GM12878 (cell line): Measurements from ENCODE around the gene SLC9C1. TPM values are rescaled to one million over a fixed set of nuclear protein-coding genes. Genes with fewer than 3 reads are reported as not detected.
A peak's percentile ranks its signal among the peaks of the same experiment; 100 is the strongest.

Experiments used
- ASH2L ChIP-seq: fragments of 300-600, 200-600 bp; sonication (generic); IDR thresholded peaks from 2 replicates; pipeline ENCODE4 v1.6.1; 2017; ENCODE audit warnings: low read depth, mild to moderate bottlenecking, borderline replicate concordance
- ATF3 ChIP-seq: IDR thresholded peaks from 2 replicates; pipeline ENCODE4 v1.6.1; 2011; ENCODE audit warnings: low read depth, mild to moderate bottlenecking, low read length, moderate library complexity, borderline replicate concordance; ENCODE audit errors: extremely low read depth
- BRCA1 ChIP-seq: IDR thresholded peaks from 2 replicates; pipeline ENCODE4 v1.6.1; 2011; ENCODE audit warnings: low read depth, low read length, improper control_type of control experiment
- CHD1 ChIP-seq: IDR thresholded peaks from 2 replicates; pipeline ENCODE4 v1.6.1; 2012; ENCODE audit warnings: low read depth, low read length, improper control_type of control experiment
- EZH2 ChIP-seq: IDR thresholded peaks from 2 replicates; pipeline ENCODE4 v1.6.1; 2012; ENCODE audit warnings: low read depth, mild to moderate bottlenecking, control low read depth, inconsistent platforms, low read length, borderline replicate concordance; ENCODE audit not compliant: control insufficient read depth
- HDAC6 ChIP-seq: fragments of 200-600 bp; sonication (generic); IDR thresholded peaks from one replicate; pipeline ENCODE4 v1.8.0; 2017; ENCODE audit warnings: antibody characterized with exemption; ENCODE audit not compliant: unreplicated experiment
- IRF4 ChIP-seq: IDR thresholded peaks from 2 replicates; pipeline ENCODE4 v1.6.1; 2011; ENCODE audit warnings: low read depth, low read length
- MLLT1 ChIP-seq: fragments of 450-650 bp; IDR thresholded peaks from 2 replicates; pipeline ENCODE4 v1.6.1; 2016; ENCODE audit warnings: mild to moderate bottlenecking
- MTA3 ChIP-seq: IDR thresholded peaks from 2 replicates; pipeline ENCODE4 v1.6.1; 2012; ENCODE audit warnings: low read length, inconsistent platforms, borderline replicate concordance
- NBN ChIP-seq: fragments of 450-650 bp; IDR thresholded peaks from 2 replicates; pipeline ENCODE4 v1.6.1; 2016
- PKNOX1 ChIP-seq: fragments of 450-650 bp; IDR thresholded peaks from 2 replicates; pipeline ENCODE4 v1.6.1; 2016; ENCODE audit warnings: mild to moderate bottlenecking
- RAD21 ChIP-seq: IDR thresholded peaks from 2 replicates; pipeline ENCODE4 v1.6.1; 2011; ENCODE audit warnings: mild to moderate bottlenecking, low read depth, low read length, moderate library complexity; ENCODE audit not compliant: insufficient read depth
- RELB ChIP-seq: fragments of 450-650 bp; IDR thresholded peaks from 2 replicates; pipeline ENCODE4 v1.6.1; 2017; ENCODE audit warnings: low read depth, mild to moderate bottlenecking, moderate library complexity
- SUPT20H ChIP-seq: IDR thresholded peaks from 2 replicates; pipeline ENCODE4 v1.6.1; 2011; ENCODE audit warnings: low read depth, mild to moderate bottlenecking, low read length, moderate library complexity, borderline replicate concordance; ENCODE audit not compliant: control insufficient read depth
- YY1 ChIP-seq: IDR thresholded peaks from 2 replicates; pipeline ENCODE4 v1.6.1; 2011; ENCODE audit warnings: low read depth, mild to moderate bottlenecking, low read length
- ZNF592 ChIP-seq: fragments of 450-650 bp; IDR thresholded peaks from 2 replicates; pipeline ENCODE4 v1.6.1; 2017; ENCODE audit warnings: mild to moderate bottlenecking, moderate library complexity
- polyA plus RNA-seq, 11 experiments: library from polyadenylated mRNA; depleted of rRNA in 4 of 11; unstranded in 6 of 11; stranded (reverse) in 5 of 11; fragments of >200 nt; fragmentation: Nextera tagmentation in 4 of 11; fragmentation: Illumina TruSeq in 1 of 11; extraction: Ambion mirVana in 4 of 11; extraction: Trizol in 1 of 11; gene quantifications; 1 replicate in 1 of 11; 2 replicates in 10 of 11; pipeline versions ENCODE4 v1.2.1 to v1.2.3, GENCODE V29; 2011 to 2016; ENCODE audit warnings: inconsistent platforms in 2 of 11, missing spikeins in 2 of 11, low read depth in 1 of 11
- total RNA-seq, 4 experiments: library from RNA; depleted of rRNA in 3 of 4; stranded (reverse); fragments of >200 nt in 3 of 4; fragmentation: Illumina TruSeq in 1 of 4; extraction: Trizol in 1 of 4; gene quantifications; 2 replicates each; pipeline versions ENCODE4 v1.2.1 to v1.2.3, GENCODE V29; 2013 to 2021

SLC9C1 gene
- total and polyA plus RNA-seq, 10 of the 15 experiments (the other 5 are each of a cell fraction or from before 2014, with no cell fraction given), result not detected

GRCh38 chr3:112127522-112128494, 166.2 kb downstream of the SLC9C1 start (continued):
- TF ChIP-seq MLLT1, result peak; percentile 96
- no peak for TF ChIP-seq SUPT20H
- TF ChIP-seq IRF4, result no peak
- TF ChIP-seq YY1, result 0 out of 2 replicates have a peak, but pooled peaks have one; percentile 7
- peak; percentile 44; the same call in 1 of the 2 replicates for TF ChIP-seq NBN
- TF ChIP-seq PKNOX1, result peak; percentile 60
- no peak for TF ChIP-seq CHD1
- TF ChIP-seq RELB, result peak; percentile 56
- TF ChIP-seq ASH2L, result no peak
- TF ChIP-seq EZH2, result no peak
- no peak for TF ChIP-seq BRCA1
- TF ChIP-seq RAD21, result 0 out of 2 replicates have a peak, but pooled peaks have one; percentile 16
- TF ChIP-seq ATF3, result no peak
- no peak for TF ChIP-seq HDAC6
- TF ChIP-seq ZNF592, result peak; percentile 8; the same call in 1 of the 2 replicates
- no peak for TF ChIP-seq MTA3
